ENCODE results near the gene RAG2. TPM values are rescaled to one million over a fixed set of nuclear protein-coding genes. Genes with fewer than 3 reads are reported as not detected.

Gene RAG2
- total RNA-seq (not detected in 2 replicates), polyA plus RNA-seq (not detected in 2 replicates)

DNA sequence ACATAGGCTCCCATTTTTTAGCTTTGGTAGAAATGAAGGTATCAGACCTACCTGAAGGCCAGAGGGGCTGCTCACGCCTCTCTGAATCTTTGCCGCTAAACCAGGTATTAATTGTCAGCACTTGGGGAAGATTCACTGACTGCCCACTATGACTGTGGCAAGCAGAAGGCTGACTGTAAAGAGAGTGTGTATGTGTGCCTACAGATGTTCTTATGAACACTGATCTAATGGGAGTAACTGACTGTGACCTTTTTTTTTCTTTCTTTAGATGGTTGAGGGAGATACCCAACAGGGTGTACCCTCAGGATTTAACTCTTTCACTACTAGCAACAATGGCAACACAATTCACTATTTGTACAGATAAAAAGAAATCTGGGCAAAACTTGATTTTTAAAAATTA lies at the start of gene RAG2:
RAG2 (minus strand) TSS at position 186 of the 400 bp plus-strand sequence. CDS start 4,068 bp downstream, outside the sequence.
- Histone ChIP-seq H2AFZ (no peak within 1 kb of the TSS), H3K79me2 (peaks cover 8% of the 10 kb centered on the region), H3K4me2 (no peak within 1 kb of the TSS), H3K4me1 (ENCODE audit: insufficient read depth) (no peaks in the 10 kb centered on the region), H3K27me3 (no peaks in the 10 kb centered on the region), H4K20me1 (ENCODE audit: insufficient read depth, poor library complexity, severe bottlenecking) (no peaks in the 10 kb centered on the region), H3K9me2 (replicated peaks; ENCODE audit: insufficient read depth) (no peaks in the 10 kb centered on the region), H3K27ac (no peak within 1 kb of the TSS), H3K9me3 (ENCODE audit: low read depth) (no peaks in the 10 kb centered on the region), H3K36me3 (replicated peaks; ENCODE audit: insufficient read depth, low read depth) (no peaks in the 10 kb centered on the region), H3K4me3 (no peak within 1 kb of the TSS)
- TF ChIP-seq EZH2phosphoT487 (IDR thresholded peaks at IDR 0.05; ENCODE audit: low read depth, severe bottlenecking, unreplicated experiment) (no peak), EZH2 (IDR thresholded peaks at IDR 0.05; ENCODE audit: borderline replicate concordance) (no peak)
- TF ChIP-seq, protein P1, sequence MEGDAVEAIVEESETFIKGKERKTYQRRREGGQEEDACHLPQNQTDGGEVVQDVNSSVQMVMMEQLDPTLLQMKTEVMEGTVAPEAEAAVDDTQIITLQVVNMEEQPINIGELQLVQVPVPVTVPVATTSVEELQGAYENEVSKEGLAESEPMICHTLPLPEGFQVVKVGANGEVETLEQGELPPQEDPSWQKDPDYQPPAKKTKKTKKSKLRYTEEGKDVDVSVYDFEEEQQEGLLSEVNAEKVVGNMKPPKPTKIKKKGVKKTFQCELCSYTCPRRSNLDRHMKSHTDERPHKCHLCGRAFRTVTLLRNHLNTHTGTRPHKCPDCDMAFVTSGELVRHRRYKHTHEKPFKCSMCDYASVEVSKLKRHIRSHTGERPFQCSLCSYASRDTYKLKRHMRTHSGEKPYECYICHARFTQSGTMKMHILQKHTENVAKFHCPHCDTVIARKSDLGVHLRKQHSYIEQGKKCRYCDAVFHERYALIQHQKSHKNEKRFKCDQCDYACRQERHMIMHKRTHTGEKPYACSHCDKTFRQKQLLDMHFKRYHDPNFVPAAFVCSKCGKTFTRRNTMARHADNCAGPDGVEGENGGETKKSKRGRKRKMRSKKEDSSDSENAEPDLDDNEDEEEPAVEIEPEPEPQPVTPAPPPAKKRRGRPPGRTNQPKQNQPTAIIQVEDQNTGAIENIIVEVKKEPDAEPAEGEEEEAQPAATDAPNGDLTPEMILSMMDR (IDR thresholded peaks at IDR 0.05; ENCODE audit: poor library complexity): no peak
- WGBS (ENCODE audit: low lambda C conversion rate, missing lambda C conversion rate): 87% methylated on average over 2 of the region's 2 CpGs
- no peak for DNase-seq (ENCODE audit: low spot score)

DNA sequence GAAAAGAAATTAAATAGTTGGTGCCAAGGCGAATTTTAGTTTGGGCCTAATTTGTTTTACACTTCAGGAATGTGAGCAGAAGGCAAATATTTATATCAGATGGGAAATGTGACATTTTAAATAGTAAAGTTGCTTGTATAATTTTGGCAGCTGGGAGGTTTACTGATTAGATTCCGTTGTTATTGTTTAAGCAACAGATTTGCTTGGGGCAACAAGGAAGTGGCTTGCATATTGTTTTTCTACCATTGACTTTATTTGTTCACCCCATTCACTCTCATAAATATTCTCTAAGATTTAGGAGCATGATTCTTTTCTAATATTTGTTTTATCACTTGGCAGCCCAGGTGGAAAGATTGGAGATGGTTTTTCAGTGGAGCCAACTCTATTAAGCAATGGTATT lies 40.5 kb upstream of the RAG2 start:
- no peak overlapping the region for H2AFZ ChIP-seq

DNA sequence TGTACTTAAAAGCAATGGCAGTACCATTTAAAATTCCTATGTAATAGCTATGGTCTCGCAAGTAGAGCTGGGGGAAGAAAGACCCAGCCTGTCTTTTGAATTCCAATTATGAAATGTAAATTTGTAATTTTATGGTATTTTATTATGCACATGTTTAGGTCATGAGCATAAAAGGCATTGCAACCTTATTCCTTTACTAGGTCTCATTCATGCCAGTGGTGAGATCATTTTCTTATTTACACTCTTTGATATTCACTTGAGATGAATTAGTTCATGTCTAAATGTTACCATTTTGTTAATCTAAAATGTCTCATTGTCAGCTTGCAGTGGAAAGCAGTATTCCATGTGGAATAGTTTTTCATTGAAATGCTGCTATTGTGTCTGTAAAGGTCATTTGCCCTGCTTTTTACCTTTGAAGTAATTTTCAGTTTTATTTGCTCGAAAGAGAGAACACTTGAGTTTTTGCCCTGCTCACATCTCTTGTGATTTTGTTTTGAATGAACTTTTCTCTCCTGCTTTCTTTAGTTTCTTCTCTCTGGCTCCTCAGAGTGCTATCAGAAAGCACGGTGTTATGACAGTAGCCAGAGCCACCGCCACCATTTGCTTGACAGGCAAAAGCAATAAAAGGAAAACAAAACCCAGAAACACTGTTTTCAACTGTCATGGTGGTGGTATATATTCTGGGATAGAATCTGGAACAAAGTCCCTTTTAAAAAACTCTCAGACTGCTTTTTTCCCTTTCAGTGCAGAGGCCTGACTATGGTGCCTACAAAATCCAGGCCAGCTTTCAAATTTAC lies 37.2 kb upstream of the RAG2 start:
- H3K27ac ChIP-seq: no peak overlapping the region

More for the DNA sequence above, 40.5 kb upstream of the RAG2 start:
- Histone ChIP-seq H3K79me2 (no peaks in the 10 kb centered on the region), H3K4me2 (no peak overlapping the region), H4K20me1 (ENCODE audit: insufficient read depth, poor library complexity, severe bottlenecking) (no peaks in the 10 kb centered on the region), H3K27ac (no peak overlapping the region), H3K9me3 (ENCODE audit: low read depth) (no peaks in the 10 kb centered on the region), H3K4me3 (no peak overlapping the region), H3K27me3 (no peaks in the 10 kb centered on the region), H3K9me2 (replicated peaks; ENCODE audit: insufficient read depth) (no peaks in the 10 kb centered on the region), H3K4me1 (ENCODE audit: insufficient read depth) (no peaks in the 10 kb centered on the region), H3K36me3 (replicated peaks; ENCODE audit: insufficient read depth, low read depth) (no peaks in the 10 kb centered on the region)
- DNase-seq (ENCODE audit: low spot score): no peak
- TF ChIP-seq EZH2 (IDR thresholded peaks at IDR 0.05; ENCODE audit: borderline replicate concordance) (no peak), EZH2phosphoT487 (IDR thresholded peaks at IDR 0.05; ENCODE audit: low read depth, severe bottlenecking, unreplicated experiment) (no peak)
- TF ChIP-seq, protein P1 (IDR thresholded peaks at IDR 0.05; ENCODE audit: poor library complexity): no peak
- WGBS (ENCODE audit: low lambda C conversion rate, missing lambda C conversion rate): 75% methylated on average over 2 of the region's 2 CpGs

DNA sequence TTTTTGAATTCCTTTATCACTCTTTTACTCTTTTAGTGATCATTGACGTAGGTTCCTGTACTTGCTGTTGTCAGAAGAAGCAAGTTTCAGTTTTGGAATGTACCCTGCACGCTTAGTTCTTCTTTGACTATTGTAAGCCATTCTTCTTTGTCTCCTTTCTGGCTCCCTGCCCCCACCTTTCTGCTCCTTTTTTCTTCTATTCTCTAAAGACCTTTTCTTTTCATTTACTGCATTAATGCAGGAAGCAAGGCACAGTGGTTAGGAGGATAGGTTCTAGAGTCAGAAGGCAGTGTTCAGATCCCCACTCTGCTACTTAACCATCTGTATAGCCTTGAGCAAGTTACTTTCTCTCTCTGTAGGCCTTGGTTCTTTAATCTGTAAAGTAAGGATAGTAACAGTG lies 33.7 kb upstream of the RAG2 start:
- TF ChIP-seq EZH2 (IDR thresholded peaks at IDR 0.05; ENCODE audit: borderline replicate concordance): no peak
- TF ChIP-seq EZH2phosphoT487 (IDR thresholded peaks at IDR 0.05; ENCODE audit: low read depth, severe bottlenecking, unreplicated experiment): no peak
- TF ChIP-seq, protein P1 (IDR thresholded peaks at IDR 0.05; ENCODE audit: poor library complexity): no peak
- no peak overlapping the region for H2AFZ ChIP-seq
- no peak overlapping the region for H3K27ac ChIP-seq
- no peak overlapping the region for H3K4me3 ChIP-seq
- no peaks in the 10 kb centered on the region for H3K9me2 ChIP-seq (replicated peaks; ENCODE audit: insufficient read depth)
- no peaks in the 10 kb centered on the region for H4K20me1 ChIP-seq (ENCODE audit: insufficient read depth, poor library complexity, severe bottlenecking)
- no peak overlapping the region for H3K4me2 ChIP-seq
- H3K4me1 ChIP-seq (ENCODE audit: insufficient read depth): no peaks in the 10 kb centered on the region
- H3K27me3 ChIP-seq: no peaks in the 10 kb centered on the region
- no peaks in the 10 kb centered on the region for H3K9me3 ChIP-seq (ENCODE audit: low read depth)
- H3K79me2 ChIP-seq: no peaks in the 10 kb centered on the region
- no peak for DNase-seq (ENCODE audit: low spot score)
- no peaks in the 10 kb centered on the region for H3K36me3 ChIP-seq (replicated peaks; ENCODE audit: insufficient read depth, low read depth)
- 90% methylated on average over 2 of the region's 2 CpGs for WGBS (ENCODE audit: low lambda C conversion rate, missing lambda C conversion rate)

More for the DNA sequence above, 37.2 kb upstream of the RAG2 start:
- no peaks in the 10 kb centered on the region for H3K4me1 ChIP-seq (ENCODE audit: insufficient read depth)
- WGBS (ENCODE audit: low lambda C conversion rate, missing lambda C conversion rate): 62% methylated on average over 4 of the region's 4 CpGs
- H3K27me3 ChIP-seq: no peaks in the 10 kb centered on the region
- no peak overlapping the region for H2AFZ ChIP-seq
- H3K4me2 ChIP-seq: no peak overlapping the region
- DNase-seq (ENCODE audit: low spot score): no peak
- H3K9me2 ChIP-seq (replicated peaks; ENCODE audit: insufficient read depth): no peaks in the 10 kb centered on the region
- H4K20me1 ChIP-seq (ENCODE audit: insufficient read depth, poor library complexity, severe bottlenecking): no peaks in the 10 kb centered on the region
- H3K36me3 ChIP-seq (replicated peaks; ENCODE audit: insufficient read depth, low read depth): no peaks in the 10 kb centered on the region
- no peak for TF ChIP-seq EZH2 (IDR thresholded peaks at IDR 0.05; ENCODE audit: borderline replicate concordance)
- H3K9me3 ChIP-seq (ENCODE audit: low read depth): no peaks in the 10 kb centered on the region
- H3K4me3 ChIP-seq: no peak overlapping the region
- no peaks in the 10 kb centered on the region for H3K79me2 ChIP-seq
